GM12873 (cell line): Measurements from ENCODE around the gene RPS27.

ENCODE experiments used
- CTCF ChIP-seq: IDR thresholded peaks from 2 replicates; pipeline ENCODE4 v1.5.1; 2012; ENCODE audit warnings: low read depth, mild to moderate bottlenecking, moderate library complexity, low read length, control low read depth; ENCODE audit not compliant: insufficient read depth; ENCODE audit errors: missing control alignments

RPS27 gene

GRCh38 chr1:153995640-153996039, 5.1 kb downstream of the RPS27 start:
- TF ChIP-seq CTCF = no peak

GRCh38 chr1:154000420-154000819, 9.9 kb downstream of the RPS27 start:
- TF ChIP-seq CTCF = no peak

GRCh38 chr1:154006136-154006535, 15.6 kb downstream of the RPS27 start:
- no peak for TF ChIP-seq CTCF

GRCh38 chr1:154012129-154012528, 21.6 kb downstream of the RPS27 start:
- TF ChIP-seq CTCF = no peak

- TF ChIP-seq CTCF = no peak
These were observed 23.8 kb downstream of the RPS27 start for GRCh38 chr1:154014154-154014907.

GRCh38 chr1:154019269-154019668, 28.7 kb downstream of the RPS27 start:
- no peak for TF ChIP-seq CTCF

GRCh38 chr1:154019940-154020339, 29.4 kb downstream of the RPS27 start:
- TF ChIP-seq CTCF = no peak
